Chondrocyte (in vitro differentiated cells): ENCODE data around the gene ADAP1. TPM values are rescaled to one million over a fixed set of nuclear protein-coding genes. Genes with fewer than 3 reads are reported as not detected.

ENCODE experiments used
- DNase-seq: peaks from one replicate; pipeline ENCODE4 v3.0.0; 2021; ENCODE audit warnings: mixed read lengths, low spot score
- H3K27ac Mint-ChIP-seq: one replicate; pipeline ENCODE4 v1.8.0; 2021; ENCODE audit warnings: mild to moderate bottlenecking, moderate library complexity, mixed read lengths; ENCODE audit not compliant: unreplicated experiment
- H3K27me3 Mint-ChIP-seq: 2 replicates; pipeline ENCODE4 v1.8.0; 2021; ENCODE audit warnings: low read depth, mixed read lengths
- H3K36me3 Mint-ChIP-seq: 2 replicates; pipeline ENCODE4 v1.8.0; 2021; ENCODE audit warnings: low read depth, mixed read lengths
- H3K4me1 Mint-ChIP-seq: 2 replicates; pipeline ENCODE4 v1.8.0; 2021; ENCODE audit warnings: low read depth, mild to moderate bottlenecking, mixed read lengths
- H3K4me3 Mint-ChIP-seq: one replicate; pipeline ENCODE4 v1.8.0; 2021; ENCODE audit warnings: mild to moderate bottlenecking, moderate library complexity, mixed read lengths; ENCODE audit not compliant: unreplicated experiment
- H3K9me3 Mint-ChIP-seq: 2 replicates; pipeline ENCODE4 v1.8.0; 2021; ENCODE audit warnings: low read depth, mixed read lengths
- total RNA-seq: library from RNA; stranded (reverse); gene quantifications from 3 replicates; pipeline ENCODE4 v1.2.1, GENCODE V29; 2021
- TF ChIP-seq, protein P1 (sequence below): fragments of 200-600 bp; sonication (generic); IDR thresholded peaks from 2 replicates; pipeline ENCODE4 v1.5.0; 2021; ENCODE audit warnings: antibody characterized with exemption, mild to moderate bottlenecking, moderate library complexity

ADAP1 gene
- total RNA-seq, 1 donor from 2014 or later = 6.7 TPM

DNA sequence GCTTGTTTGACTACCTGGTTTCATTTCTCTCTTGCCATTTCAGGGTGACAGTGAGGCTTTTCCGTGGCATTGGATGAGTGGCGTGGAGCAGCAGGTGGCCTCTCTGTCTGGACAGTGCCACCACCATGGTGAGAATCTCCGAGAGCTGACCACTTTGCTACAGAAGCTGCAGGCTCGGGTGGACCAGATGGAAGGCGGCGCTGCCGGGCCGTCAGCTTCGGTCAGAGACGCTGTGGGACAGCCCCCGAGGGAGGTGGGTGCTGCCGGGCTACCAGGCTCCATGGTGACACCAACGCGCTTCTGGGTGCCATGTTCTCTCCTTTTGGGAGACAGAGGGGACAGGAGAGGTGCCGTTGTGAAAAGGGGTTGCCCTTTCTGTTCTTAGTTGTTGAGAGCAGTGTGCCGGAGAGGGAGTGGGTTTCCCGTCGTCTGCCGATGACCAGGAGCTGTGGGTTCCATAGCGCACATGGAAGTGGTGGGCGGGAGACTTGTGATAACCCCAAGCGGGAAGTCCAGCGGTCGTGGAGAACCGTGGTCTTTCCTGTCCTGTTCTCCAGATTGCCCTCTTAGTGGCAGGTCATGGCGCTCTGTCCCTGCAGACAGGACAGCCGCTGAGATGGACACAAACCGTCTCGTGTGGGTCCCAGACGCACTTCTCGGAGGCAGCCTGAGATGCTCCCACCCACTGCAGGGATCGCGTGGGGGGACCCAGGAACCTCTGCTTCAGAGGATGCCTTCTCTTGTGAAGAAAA lies 100.9 kb downstream of the ADAP1 start:
- no peak overlapping the region for H3K27ac Mint-ChIP-seq
- no peaks in the 10 kb centered on the region for H3K27me3 Mint-ChIP-seq
- no peak overlapping the region for H3K4me3 Mint-ChIP-seq
- H3K4me1 Mint-ChIP-seq = no peaks in the 10 kb centered on the region
- no peaks in the 10 kb centered on the region for H3K9me3 Mint-ChIP-seq
- H3K36me3 Mint-ChIP-seq = peaks cover 35% of the 10 kb centered on the region
- no peak for DNase-seq
- TF ChIP-seq, protein P1, sequence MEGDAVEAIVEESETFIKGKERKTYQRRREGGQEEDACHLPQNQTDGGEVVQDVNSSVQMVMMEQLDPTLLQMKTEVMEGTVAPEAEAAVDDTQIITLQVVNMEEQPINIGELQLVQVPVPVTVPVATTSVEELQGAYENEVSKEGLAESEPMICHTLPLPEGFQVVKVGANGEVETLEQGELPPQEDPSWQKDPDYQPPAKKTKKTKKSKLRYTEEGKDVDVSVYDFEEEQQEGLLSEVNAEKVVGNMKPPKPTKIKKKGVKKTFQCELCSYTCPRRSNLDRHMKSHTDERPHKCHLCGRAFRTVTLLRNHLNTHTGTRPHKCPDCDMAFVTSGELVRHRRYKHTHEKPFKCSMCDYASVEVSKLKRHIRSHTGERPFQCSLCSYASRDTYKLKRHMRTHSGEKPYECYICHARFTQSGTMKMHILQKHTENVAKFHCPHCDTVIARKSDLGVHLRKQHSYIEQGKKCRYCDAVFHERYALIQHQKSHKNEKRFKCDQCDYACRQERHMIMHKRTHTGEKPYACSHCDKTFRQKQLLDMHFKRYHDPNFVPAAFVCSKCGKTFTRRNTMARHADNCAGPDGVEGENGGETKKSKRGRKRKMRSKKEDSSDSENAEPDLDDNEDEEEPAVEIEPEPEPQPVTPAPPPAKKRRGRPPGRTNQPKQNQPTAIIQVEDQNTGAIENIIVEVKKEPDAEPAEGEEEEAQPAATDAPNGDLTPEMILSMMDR = no peak

DNA sequence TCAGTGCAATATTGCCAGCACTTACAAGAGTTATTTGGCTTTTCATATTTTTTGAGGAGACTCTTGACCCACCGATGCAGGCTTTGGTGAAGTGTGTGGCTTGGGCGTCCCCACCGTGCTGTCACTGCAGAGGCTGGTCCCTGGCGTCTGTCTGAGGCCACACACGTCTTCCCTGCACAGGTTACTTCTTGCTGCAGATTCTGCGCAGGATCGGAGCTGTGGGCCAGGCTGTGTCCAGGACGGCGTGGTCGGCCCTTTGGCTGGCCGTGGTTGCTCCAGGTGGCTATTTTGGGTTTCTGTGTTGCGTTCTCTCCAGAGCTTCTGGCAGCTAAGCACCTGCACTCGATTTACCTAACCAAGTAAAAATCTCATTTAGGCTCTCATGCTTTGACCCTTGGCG lies 103.3 kb downstream of the ADAP1 start:
- H3K4me3 Mint-ChIP-seq = no peak overlapping the region
- no peaks in the 10 kb centered on the region for H3K9me3 Mint-ChIP-seq
- H3K27me3 Mint-ChIP-seq = no peaks in the 10 kb centered on the region
- H3K27ac Mint-ChIP-seq = no peak overlapping the region
- no peak for DNase-seq
- H3K36me3 Mint-ChIP-seq = peaks cover 27% of the 10 kb centered on the region
- H3K4me1 Mint-ChIP-seq = no peaks in the 10 kb centered on the region
- TF ChIP-seq, protein P1 = no peak

DNA sequence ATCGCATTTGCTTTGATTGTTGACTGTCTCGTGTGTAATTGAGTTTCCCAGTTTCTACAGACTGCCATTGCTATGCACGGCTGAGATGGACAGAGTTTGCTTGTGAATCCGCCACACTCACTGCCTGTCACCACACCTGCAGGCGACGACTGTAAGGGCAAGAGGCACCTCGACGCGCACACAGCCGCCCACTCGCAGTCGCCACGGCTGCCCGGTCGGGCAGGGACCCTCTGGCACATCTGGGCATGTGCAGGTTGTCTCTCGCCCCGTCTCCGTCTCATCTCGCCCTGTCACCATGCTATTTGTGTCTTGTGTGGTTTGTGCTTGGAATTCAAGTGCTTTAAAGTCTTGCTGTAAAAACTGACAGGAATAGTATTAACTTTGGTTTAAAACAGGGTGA lies 104.7 kb downstream of the ADAP1 start:
- TF ChIP-seq, protein P1 = no peak
- DNase-seq = no peak
- no peaks in the 10 kb centered on the region for H3K9me3 Mint-ChIP-seq
- H3K36me3 Mint-ChIP-seq = peaks cover 24% of the 10 kb centered on the region
- no peaks in the 10 kb centered on the region for H3K27me3 Mint-ChIP-seq
- no peak overlapping the region for H3K4me3 Mint-ChIP-seq
- no peaks in the 10 kb centered on the region for H3K4me1 Mint-ChIP-seq
- H3K27ac Mint-ChIP-seq = no peak overlapping the region

GRCh38 chr7:849145-849544 lies 105.3 kb downstream of the ADAP1 start:
- H3K27ac Mint-ChIP-seq = no peak overlapping the region
- peaks cover 19% of the 10 kb centered on the region for H3K36me3 Mint-ChIP-seq
- no peaks in the 10 kb centered on the region for H3K4me1 Mint-ChIP-seq
- no peaks in the 10 kb centered on the region for H3K27me3 Mint-ChIP-seq
- TF ChIP-seq, protein P1 = no peak
- H3K9me3 Mint-ChIP-seq = no peaks in the 10 kb centered on the region
- no peak for DNase-seq
- no peak overlapping the region for H3K4me3 Mint-ChIP-seq

Other genes starting within 250 kb of the ADAP1 start
- gene DNAAF5, start 228.0 kb downstream of the ADAP1 start, total RNA-seq = 15.3 to 23.2 TPM (median 16.6 TPM) in 3 replicates
- gene PRKAR1B, start 227.4 kb downstream of the ADAP1 start, total RNA-seq = 7.7 to 8.6 TPM (median 7.9 TPM) in 3 replicates
- gene SUN1, start 122.2 kb downstream of the ADAP1 start, total RNA-seq = 125 to 139 TPM (median 134 TPM) in 3 replicates
- 26.8 to 34.7 TPM (median 28.0 TPM) in 3 replicates for gene GET4, start 78.1 kb downstream of the ADAP1 start, total RNA-seq
- gene COX19, start 20.9 kb upstream of the ADAP1 start, total RNA-seq = 9.2 to 9.6 TPM (median 9.5 TPM) in 3 replicates
- gene CYP2W1, start 28.5 kb upstream of the ADAP1 start, total RNA-seq = not detected in 3 replicates
- 1.4 to 4.4 TPM (median 3.8 TPM) in 3 replicates for gene GPR146, start 89.9 kb upstream of the ADAP1 start, total RNA-seq
- 5.7 to 9.9 TPM (median 9.5 TPM) in 3 replicates for gene GPER1, start 133.4 kb upstream of the ADAP1 start, total RNA-seq
- 15.2 to 16.2 TPM (median 15.6 TPM) in 3 replicates for gene ZFAND2A, start 205.5 kb upstream of the ADAP1 start, total RNA-seq